Kidney (tissue), 14 donors: ENCODE data around the gene MED13L. TPM values are rescaled to one million over a fixed set of nuclear protein-coding genes. Genes with fewer than 3 reads are reported as not detected.

Experiments used
- DNase-seq, 5 donors: peaks; one replicate each; pipeline ENCODE4 v3.0.0-alpha.2; 2013 to 2020
- FAIRE-seq: peaks from 2 replicates; lab custom pipeline; 2012; peaks lifted over from hg19 to GRCh38; lab: Jason Lieb, UNC
- H3K27ac ChIP-seq, 2 donors: one replicate each; pipeline ENCODE4 v1.7.0; 2013; ENCODE audit warnings: low read depth in 2 of 2, low read length in 2 of 2, inconsistent platforms in 1 of 2
- H3K27me3 ChIP-seq: one replicate; pipeline ENCODE4 v1.7.1; 2013; ENCODE audit warnings: low read length, inconsistent platforms; ENCODE audit not compliant: control insufficient read depth, insufficient read depth
- H3K36me3 ChIP-seq, 3 donors: one replicate each; pipeline versions ENCODE4 v1.7.0 to v1.7.1; 2013; ENCODE audit warnings: low read length in 3 of 3, control low read depth in 1 of 3, inconsistent platforms in 1 of 3; ENCODE audit not compliant: insufficient read depth in 3 of 3, control insufficient read depth in 2 of 3
- H3K4me1 ChIP-seq, 3 donors: one replicate each; pipeline versions ENCODE4 v1.7.0 to v1.7.1; 2013; ENCODE audit warnings: low read length in 3 of 3, inconsistent platforms in 1 of 3, low read depth in 1 of 3; ENCODE audit not compliant: control insufficient read depth in 2 of 3, insufficient read depth in 2 of 3
- H3K4me3 ChIP-seq, 3 donors: one replicate each; pipeline versions ENCODE4 v1.7.0 to v1.8.1; 2013; ENCODE audit warnings: low read length in 3 of 3, control low read depth in 1 of 3, inconsistent platforms in 1 of 3
- H3K9ac ChIP-seq, 3 donors: one replicate each; pipeline versions ENCODE4 v1.7.0 to v1.7.1; 2013; ENCODE audit warnings: low read length in 3 of 3, control low read depth in 1 of 3, inconsistent platforms in 1 of 3
- H3K9me3 ChIP-seq, 3 donors: one replicate each; pipeline versions ENCODE4 v1.7.0 to v1.7.1; 2013; ENCODE audit warnings: low read length in 3 of 3, control low read depth in 1 of 3, inconsistent platforms in 1 of 3; ENCODE audit not compliant: control insufficient read depth in 2 of 3, insufficient read depth in 1 of 3
- intact Hi-C: fragments of 100-400 bp; cut with DNase I; formaldehyde crosslinking; loops from one replicate; pipeline ENCODE4 v1.11.1; 2022
- polyA plus RNA-seq: library from polyadenylated mRNA; stranded (reverse); fragments of 350-450 nt; fragmentation: Illumina TruSeq; extraction: RNeasy Lipid Tissue Mini Kit (QIAGEN cat#74804); gene quantifications from one replicate; pipeline ENCODE4 v1.2.3, GENCODE V29; 2014; ENCODE audit warnings: low read depth, low replicate concordance; ENCODE audit not compliant: insufficient read depth
- total RNA-seq: library from RNA; stranded (reverse); fragmentation: NEBNext Ultra II Directional; extraction: Animal tissue kit (Norgen Biotek cat#: 25700); gene quantifications from one replicate; pipeline ENCODE4 v1.2.1, GENCODE V29; 2021
- TF ChIP-seq, protein P1 (sequence below): IDR thresholded peaks from 3 replicates; pipeline ENCODE4 v1.5.1; 2012; ENCODE audit warnings: mild to moderate bottlenecking, moderate library complexity, borderline replicate concordance; ENCODE audit not compliant: insufficient read depth; ENCODE audit errors: extremely low read depth
- donor health status: control.
- donor health status: control.
- donor health status: control.
- donor health status: control.
- donor health status: control.
- donor health status: DM: yes; HTN: yes; CAD: no.
- donor health status: Normal renal cell carcinoma (clear cell type).

Gene MED13L
- total and polyA plus RNA-seq, 2 donors from 2014 or later = 7.1 to 153 TPM

DNA sequence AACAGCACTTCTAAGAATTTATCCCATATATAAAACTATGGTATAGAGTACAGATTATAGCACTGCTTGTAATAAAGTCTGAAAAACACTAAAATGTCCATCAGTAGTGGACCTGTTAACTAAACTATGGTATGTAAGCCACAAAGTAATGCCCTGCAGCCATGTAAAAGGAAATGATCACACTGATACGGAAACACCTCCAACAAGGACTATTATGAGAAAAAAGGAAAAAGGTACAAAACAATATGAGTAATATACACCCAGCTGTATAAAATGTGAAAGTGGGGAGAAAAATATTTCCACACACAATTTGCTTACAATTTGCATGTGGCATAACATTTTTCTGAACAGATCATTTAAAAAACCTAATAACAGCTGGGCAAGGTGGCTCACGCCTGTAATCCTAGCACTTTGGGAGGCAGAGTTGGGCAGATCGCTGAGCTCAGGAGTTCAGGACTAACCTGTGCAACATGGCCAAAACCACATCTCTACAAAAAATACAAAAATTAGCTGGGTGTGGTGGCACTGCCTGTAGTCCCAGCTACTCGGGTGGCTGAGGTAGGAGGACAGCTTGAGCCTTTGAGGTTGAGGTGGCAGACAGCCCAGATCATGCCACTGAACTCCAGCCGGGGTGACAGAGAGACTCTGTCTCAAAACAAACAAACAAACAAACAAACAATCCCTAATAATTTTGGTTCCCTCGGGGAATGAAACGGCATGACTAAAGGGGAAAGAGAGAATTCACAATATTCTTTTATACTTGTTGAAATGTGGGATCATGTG is 250.5 kb downstream of the MED13L start:
- DNase-seq = peak in 1 of 5 donors; percentile 21
- TF ChIP-seq, protein P1, sequence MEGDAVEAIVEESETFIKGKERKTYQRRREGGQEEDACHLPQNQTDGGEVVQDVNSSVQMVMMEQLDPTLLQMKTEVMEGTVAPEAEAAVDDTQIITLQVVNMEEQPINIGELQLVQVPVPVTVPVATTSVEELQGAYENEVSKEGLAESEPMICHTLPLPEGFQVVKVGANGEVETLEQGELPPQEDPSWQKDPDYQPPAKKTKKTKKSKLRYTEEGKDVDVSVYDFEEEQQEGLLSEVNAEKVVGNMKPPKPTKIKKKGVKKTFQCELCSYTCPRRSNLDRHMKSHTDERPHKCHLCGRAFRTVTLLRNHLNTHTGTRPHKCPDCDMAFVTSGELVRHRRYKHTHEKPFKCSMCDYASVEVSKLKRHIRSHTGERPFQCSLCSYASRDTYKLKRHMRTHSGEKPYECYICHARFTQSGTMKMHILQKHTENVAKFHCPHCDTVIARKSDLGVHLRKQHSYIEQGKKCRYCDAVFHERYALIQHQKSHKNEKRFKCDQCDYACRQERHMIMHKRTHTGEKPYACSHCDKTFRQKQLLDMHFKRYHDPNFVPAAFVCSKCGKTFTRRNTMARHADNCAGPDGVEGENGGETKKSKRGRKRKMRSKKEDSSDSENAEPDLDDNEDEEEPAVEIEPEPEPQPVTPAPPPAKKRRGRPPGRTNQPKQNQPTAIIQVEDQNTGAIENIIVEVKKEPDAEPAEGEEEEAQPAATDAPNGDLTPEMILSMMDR = no peak
- Histone ChIP-seq H3K9me3 (no peaks in the 10 kb centered on the region), H3K27ac (no peak overlapping the region), H3K4me1 (no peaks in the 10 kb centered on the region), H3K4me3 (no peak overlapping the region), H3K9ac (no peak overlapping the region), H3K36me3 (no peaks in the 10 kb centered on the region), H3K27me3 (no peaks in the 10 kb centered on the region)
- no peak for FAIRE-seq
- intact Hi-C loops = no loop called here

DNA sequence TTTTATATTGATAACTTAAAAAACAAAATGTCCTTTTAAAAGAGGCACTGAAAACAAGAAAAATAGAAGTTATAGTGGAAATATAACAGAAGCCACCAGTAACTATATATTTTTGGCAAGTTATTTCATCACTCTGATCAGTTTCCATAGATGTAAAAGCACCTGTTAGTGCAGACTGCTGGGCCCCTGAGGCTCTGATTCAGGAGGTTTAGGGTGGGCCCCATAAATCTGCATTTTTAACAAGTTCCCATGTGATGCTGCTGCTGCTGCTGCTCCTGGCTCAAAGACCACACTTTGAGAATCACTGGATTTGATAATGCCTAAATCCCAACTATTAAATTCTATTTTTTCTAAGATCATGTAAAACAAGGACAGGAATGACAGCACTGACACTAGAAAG is 251.1 kb downstream of the MED13L start:
- Histone ChIP-seq H3K27me3 (no peaks in the 10 kb centered on the region), H3K27ac (no peak overlapping the region), H3K4me1 (no peaks in the 10 kb centered on the region), H3K4me3 (no peak overlapping the region), H3K9ac (no peak overlapping the region), H3K9me3 (no peaks in the 10 kb centered on the region), H3K36me3 (no peaks in the 10 kb centered on the region)
- DNase-seq = no peak
- intact Hi-C loops = no loop called here
- FAIRE-seq = no peak
- TF ChIP-seq, protein P1 = no peak

DNA sequence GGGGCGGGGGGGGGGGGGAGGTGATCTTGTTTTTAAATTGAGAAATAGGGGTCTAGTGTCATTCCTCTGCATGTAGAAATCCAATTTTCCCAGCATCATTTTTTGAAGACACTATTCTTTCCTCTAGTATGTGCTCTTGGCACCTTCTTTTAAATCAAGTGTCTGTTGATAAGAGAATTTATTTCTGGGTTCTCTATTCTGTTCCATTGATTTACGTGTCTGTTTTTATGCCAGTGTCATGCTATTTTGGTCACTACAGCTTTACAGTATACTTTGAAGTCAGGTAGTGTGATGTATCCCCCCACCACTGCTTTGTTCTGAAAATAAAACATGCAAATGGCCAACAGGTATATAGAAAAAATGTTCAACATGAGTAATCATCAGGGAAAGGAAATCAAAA is 252.7 kb downstream of the MED13L start:
- FAIRE-seq (no peak), DNase-seq (no peak)
- H3K27me3 ChIP-seq = no peaks in the 10 kb centered on the region
- no peak overlapping the region for H3K9ac ChIP-seq
- intact Hi-C loops = no loop called here
- no peaks in the 10 kb centered on the region for H3K36me3 ChIP-seq
- no peaks in the 10 kb centered on the region for H3K9me3 ChIP-seq
- H3K27ac ChIP-seq = no peak overlapping the region
- no peak overlapping the region for H3K4me3 ChIP-seq
- H3K4me1 ChIP-seq = no peaks in the 10 kb centered on the region
- TF ChIP-seq, protein P1 = no peak
